ENCODE data around the gene PANK2. TPM values are rescaled to one million over a fixed set of nuclear protein-coding genes. Genes with fewer than 3 reads are reported as not detected.
"Not testable (repeated sequence)": the region's sequence is repeated elsewhere in the genome, so short reads cannot be mapped to it uniquely, and the experiment has no call there.

Gene PANK2
- total RNA-seq, 6 donors from 2014 or later: 34.3 to 58.7 (median 50.4) TPM

DNA sequence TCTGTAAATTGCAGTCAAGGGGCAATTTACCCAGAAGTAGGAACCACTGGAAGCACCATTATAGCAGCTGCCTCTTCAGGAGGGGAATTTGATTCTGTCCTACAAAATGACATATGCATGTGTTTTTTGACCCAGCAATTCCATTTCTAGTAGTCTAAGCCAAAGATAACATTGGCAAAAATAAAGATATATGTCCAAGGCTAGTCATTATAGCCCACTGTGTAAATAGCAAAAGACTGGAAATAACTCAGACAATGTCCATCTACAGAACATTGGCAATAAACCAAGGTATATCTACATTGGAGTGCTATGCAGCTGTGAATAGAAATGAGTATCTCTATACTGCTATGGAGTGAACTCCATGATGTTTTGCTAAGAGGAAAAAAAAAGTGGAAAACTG lies 12.5 kb upstream of the PANK2 start:
- no peak for TF ChIP-seq EP300 (IDR thresholded peaks at IDR 0.05)
- TF ChIP-seq, protein P1, sequence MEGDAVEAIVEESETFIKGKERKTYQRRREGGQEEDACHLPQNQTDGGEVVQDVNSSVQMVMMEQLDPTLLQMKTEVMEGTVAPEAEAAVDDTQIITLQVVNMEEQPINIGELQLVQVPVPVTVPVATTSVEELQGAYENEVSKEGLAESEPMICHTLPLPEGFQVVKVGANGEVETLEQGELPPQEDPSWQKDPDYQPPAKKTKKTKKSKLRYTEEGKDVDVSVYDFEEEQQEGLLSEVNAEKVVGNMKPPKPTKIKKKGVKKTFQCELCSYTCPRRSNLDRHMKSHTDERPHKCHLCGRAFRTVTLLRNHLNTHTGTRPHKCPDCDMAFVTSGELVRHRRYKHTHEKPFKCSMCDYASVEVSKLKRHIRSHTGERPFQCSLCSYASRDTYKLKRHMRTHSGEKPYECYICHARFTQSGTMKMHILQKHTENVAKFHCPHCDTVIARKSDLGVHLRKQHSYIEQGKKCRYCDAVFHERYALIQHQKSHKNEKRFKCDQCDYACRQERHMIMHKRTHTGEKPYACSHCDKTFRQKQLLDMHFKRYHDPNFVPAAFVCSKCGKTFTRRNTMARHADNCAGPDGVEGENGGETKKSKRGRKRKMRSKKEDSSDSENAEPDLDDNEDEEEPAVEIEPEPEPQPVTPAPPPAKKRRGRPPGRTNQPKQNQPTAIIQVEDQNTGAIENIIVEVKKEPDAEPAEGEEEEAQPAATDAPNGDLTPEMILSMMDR (IDR thresholded peaks at IDR 0.05): no peak
- no peaks in the 10 kb centered on the region for H3K27me3 ChIP-seq
- H3K27ac ChIP-seq: no peak overlapping the region
- H3K9me3 ChIP-seq: no peaks in the 10 kb centered on the region
- H3K4me1 ChIP-seq: no peaks in the 10 kb centered on the region
- no peak overlapping the region for H3K4me3 ChIP-seq
- H3K36me3 ChIP-seq: peaks cover 0 to 27% (median 9%) of the 10 kb centered on the region in 4 donors
- no peak for ATAC-seq (ENCODE audit: low FRiP score in 2 of 2)
- no peak for DNase-seq

DNA sequence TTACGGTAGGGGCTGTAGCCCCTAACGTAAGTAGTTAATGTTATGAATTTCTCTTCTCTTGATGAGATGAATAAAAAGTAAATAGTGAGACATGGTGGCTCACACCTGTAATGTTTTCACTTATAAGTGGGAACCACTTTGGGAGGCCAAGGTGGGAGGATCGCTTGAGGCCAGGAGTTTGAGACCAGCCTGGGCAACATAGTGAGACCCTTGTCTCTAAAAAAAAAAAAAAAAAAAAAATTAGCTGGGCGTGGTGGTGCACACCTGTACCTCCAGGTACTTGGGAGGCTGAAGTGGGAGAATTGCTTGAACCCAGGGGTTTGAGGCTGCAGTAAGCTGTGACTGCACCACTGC lies 10.3 kb upstream of the PANK2 start:
- not testable (repeated sequence) for DNase-seq; H3K4me1 ChIP-seq; ATAC-seq (ENCODE audit: low FRiP score in 2 of 2); H3K27me3 ChIP-seq; H3K9me3 ChIP-seq; H3K27ac ChIP-seq; H3K4me3 ChIP-seq
- peaks cover 0 to 10% (median 4%) of the 10 kb centered on the region in 4 donors for H3K36me3 ChIP-seq
- WGBS, 2 donors: 87 to 99% methylated on average over 4 of the region's 4 CpGs

DNA sequence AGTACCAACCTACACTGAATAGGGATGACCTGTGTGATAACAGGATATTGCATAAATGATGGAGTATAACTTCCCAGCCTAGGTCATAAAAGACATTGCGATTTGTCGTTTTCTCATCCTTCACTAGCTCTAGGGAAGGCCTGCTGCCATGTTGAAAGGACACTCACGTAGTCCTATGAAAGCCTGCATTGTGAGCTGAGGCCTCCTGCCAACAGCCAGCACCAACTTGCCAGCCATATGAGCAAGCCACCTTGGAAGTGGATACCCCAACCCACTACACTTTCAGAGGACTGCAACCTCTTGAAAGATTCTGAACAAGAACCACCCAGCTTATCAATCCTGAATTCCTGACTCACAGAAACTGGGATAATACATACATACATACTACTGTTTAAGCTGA lies 3.5 kb upstream of the PANK2 start:
- no peaks in the 10 kb centered on the region for H3K36me3 ChIP-seq
- no peak overlapping the region for H3K4me3 ChIP-seq
- no peaks in the 10 kb centered on the region for H3K27me3 ChIP-seq
- no peak for TF ChIP-seq POLR2AphosphoS5 (IDR thresholded peaks at IDR 0.05)
- no peak for TF ChIP-seq POLR2A (IDR thresholded peaks at IDR 0.05)
- TF ChIP-seq, protein P1 (IDR thresholded peaks at IDR 0.05): no peak
- TF ChIP-seq EP300 (IDR thresholded peaks at IDR 0.05): no peak
- ATAC-seq (ENCODE audit: low FRiP score in 2 of 2): no peak
- H3K4me1 ChIP-seq: peaks cover 11 to 22% (median 15%) of the 10 kb centered on the region in 4 donors
- no peaks in the 10 kb centered on the region for H3K9me3 ChIP-seq
- 89 to 96% methylated on average over 3 of the region's 3 CpGs for WGBS, 2 donors
- no peak for DNase-seq
- H3K27ac ChIP-seq: no peak overlapping the region

DNA sequence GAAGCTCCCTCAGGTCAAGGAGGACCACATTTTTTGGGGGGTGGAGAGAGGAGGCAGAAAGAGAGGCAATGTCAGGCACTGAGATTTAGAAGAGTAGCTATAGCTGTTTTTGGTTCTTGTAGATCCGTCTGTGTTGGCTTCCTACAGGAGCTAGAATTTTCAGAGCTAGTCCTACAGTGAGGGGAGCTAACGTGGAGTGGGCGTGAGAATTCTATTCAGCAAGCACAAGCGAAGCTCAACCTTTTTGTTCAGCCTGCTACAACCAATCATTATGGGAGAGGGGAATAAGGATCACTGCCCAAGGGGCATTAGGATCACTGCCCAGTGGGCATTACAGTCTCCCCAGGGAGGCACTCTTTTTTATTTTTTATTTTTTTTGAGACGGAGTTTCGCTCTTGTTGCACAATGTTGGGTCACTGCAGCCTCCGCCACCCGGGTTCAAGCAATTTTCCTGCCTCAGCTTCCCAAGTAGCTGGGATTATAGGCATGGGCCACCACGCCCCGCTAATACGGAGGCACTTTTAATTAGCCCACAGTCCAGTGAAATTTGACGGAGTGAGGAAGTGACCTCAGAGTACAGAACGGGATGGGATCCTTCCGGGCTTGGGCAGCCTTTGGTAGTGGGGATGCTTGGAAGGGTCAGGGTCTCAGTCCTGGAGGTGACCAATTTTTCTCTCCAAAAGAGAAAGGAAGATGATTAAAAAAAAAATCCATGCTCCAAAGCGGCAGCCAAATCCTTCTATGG lies 1.1 kb upstream of the PANK2 start:
- TF ChIP-seq, protein P1 (IDR thresholded peaks at IDR 0.05): no peak
- no peak for TF ChIP-seq EP300 (IDR thresholded peaks at IDR 0.05)
- TF ChIP-seq POLR2A (IDR thresholded peaks at IDR 0.05): no peak
- no peak for TF ChIP-seq POLR2AphosphoS5 (IDR thresholded peaks at IDR 0.05)
- WGBS, 2 donors: 20 to 25% methylated on average over 15 of the region's 15 CpGs
- Histone ChIP-seq H3K27me3 (no peaks in the 10 kb centered on the region), H3K27ac (peak overlapping the region; percentile 96 to 100 (median 100)), H3K4me3 (peak overlapping the region; percentile 97 to 100 (median 98)), H3K4me1 (peaks cover 32 to 45% (median 38%) of the 10 kb centered on the region in 4 donors), H3K9me3 (no peaks in the 10 kb centered on the region), H3K36me3 (no peaks in the 10 kb centered on the region)
- peak in 1 of 2 donors; percentile 53 for ATAC-seq (ENCODE audit: low FRiP score in 2 of 2)
- DNase-seq: peak in 1 of 2 donors; percentile 38

DNA sequence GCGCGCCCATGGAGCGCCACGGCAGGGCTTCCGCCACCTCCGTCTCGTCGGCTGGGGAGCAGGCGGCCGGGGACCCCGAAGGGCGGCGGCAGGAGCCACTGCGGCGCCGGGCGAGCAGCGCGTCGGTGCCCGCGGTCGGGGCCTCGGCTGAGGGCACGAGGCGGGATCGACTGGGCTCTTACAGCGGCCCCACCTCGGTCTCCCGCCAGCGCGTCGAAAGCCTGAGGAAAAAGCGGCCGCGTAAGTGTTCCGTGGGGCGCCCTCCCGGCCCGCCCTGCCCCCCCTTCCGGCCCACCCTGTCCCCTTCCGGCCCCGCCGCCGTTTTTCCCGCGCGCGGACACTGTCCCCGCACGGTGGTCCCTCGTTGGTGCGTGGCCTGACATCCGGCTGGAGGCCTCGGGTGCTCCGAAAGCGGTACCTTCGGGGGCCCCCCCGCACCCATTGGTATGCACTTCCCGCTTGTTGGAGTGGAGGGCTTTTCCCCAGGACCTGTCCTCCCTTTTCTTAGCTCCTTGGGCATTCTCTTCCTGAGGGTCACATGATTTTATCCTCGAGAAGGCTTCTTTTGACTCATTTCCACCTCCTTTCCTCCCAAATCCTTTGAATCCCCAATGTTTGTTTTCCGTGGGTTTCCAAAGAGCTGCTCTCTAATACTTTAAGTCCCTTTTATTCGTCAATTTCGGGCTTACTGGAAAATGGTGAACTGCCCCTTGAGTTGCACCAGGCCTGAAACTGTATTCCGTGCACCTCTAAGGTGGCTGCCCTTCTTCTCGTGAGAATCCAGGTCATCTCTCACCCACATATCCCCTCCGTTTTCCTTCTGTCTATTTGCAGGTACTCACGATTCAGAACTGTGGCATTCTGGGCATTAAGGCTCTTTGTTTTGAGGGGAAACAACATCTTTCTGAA lies 556 bp downstream of the PANK2 start:
- H3K36me3 ChIP-seq: no peaks in the 10 kb centered on the region
- WGBS, 2 donors: 0% methylated on average over 15 to 26 of the region's 68 CpGs
- peak overlapping the region; percentile 96 to 100 (median 100) for H3K27ac ChIP-seq
- ATAC-seq (ENCODE audit: low FRiP score in 2 of 2) (peak in 1 of 2 donors; percentile 44), DNase-seq (peak; percentile 64 to 89)
- peak overlapping the region; percentile 79 to 100 (median 98) for H3K4me3 ChIP-seq
- H3K27me3 ChIP-seq: no peaks in the 10 kb centered on the region
- no peak for TF ChIP-seq EP300 (IDR thresholded peaks at IDR 0.05)
- TF ChIP-seq, protein P1 (IDR thresholded peaks at IDR 0.05): peak in 1 of 6 experiments; percentile 2
- peak in 1 of 4 donors; percentile 4 for TF ChIP-seq POLR2A (IDR thresholded peaks at IDR 0.05)
- TF ChIP-seq POLR2AphosphoS5 (IDR thresholded peaks at IDR 0.05): no peak
- no peaks in the 10 kb centered on the region for H3K9me3 ChIP-seq
- peaks cover 49 to 62% (median 54%) of the 10 kb centered on the region in 4 donors for H3K4me1 ChIP-seq

Measured in upper lobe of left lung (tissue), 6 donors.